GM18508 (cell line): ENCODE results near the gene CASP3.
A peak's percentile ranks its signal among the peaks of the same experiment; 100 is the strongest.
"Not testable (repeated sequence)": the region's sequence is repeated elsewhere in the genome, so short reads cannot be mapped to it uniquely, and the experiment has no call there.

Experiments used
- ATAC-seq: cut with Tn5 transposase; IDR thresholded peaks from one replicate; pipeline ENCODE4 v1.9.1; 2021; ENCODE audit warnings: moderate number of reproducible peaks; ENCODE audit not compliant: insufficient read depth, unreplicated experiment

The CASP3 gene

DNA sequence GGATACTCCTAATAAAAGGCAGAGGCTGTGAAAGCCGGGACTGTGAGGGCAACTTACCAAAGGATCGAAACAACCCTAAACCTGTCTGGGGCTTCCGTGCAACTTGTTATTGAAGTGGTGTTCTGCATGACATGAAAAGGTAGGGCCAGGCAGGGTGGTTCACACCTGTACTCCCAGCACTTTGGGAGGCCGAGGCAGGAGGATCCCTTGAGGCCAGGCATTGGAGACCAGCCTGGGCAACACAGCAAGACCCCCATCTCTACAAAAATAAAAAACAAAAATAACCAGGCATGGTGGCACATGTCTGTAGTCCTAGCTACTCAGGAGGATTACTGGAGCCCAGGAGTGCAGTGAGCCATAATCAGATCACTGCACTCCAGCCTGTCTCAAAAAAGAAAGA lies 12.3 kb downstream of the CASP3 start:
- no peak for ATAC-seq

DNA sequence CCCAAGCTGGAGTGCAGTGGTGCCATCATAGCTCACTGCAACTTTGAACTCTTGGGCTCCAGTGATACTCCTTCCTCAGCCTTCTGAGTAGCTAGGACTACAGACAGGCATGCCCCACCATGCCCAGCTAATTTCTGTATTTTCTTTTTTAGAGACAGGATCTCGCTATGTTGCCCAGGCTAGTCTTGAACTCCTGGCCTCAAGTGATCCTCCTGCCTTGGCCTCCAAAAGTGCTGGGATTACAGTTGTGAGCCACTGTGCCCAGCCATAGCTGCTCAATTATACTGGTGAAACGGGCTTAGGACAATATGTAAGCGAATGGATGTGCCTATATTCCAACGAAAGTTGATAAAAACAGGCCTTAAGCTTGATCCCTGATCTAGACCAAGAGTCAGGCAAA lies 13.1 kb downstream of the CASP3 start:
- ATAC-seq = no peak

DNA sequence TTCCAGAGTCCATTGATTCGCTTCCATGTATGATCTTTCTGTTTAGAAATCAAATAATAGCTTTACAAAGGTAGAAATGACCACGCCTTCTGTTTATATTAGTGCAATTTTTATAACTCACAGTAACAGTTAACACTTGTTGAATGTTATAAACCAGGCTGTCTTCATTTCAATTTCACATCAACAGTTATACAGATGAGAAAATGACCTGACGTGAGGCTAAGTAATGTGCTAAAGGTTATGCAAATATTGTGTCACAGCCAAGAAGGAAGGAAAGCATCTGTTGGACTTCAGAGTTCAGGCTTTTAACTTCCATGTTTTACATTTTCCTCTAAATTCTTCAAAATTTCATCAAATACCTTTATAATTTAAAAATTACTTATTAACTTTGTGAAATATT lies 13.9 kb downstream of the CASP3 start:
- no peak for ATAC-seq

DNA sequence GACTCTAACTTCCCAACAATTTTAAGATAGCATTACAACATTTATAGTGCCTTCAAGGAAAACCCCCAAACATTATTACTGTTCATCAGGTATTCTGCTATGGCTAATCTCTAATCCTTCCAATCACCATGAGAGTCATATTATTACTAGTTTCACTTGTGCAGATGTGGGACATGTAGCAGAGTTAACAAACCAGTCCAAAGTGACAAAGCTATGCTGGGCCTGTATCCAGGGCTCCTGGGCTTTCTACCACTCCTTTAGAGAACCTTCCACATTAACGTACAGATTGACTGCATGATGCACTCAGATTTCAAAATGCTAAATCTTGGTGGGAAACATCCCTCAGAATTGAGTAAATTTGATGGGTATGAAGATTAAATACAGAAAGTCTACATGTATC lies 16.4 kb downstream of the CASP3 start:
- no peak for ATAC-seq

DNA sequence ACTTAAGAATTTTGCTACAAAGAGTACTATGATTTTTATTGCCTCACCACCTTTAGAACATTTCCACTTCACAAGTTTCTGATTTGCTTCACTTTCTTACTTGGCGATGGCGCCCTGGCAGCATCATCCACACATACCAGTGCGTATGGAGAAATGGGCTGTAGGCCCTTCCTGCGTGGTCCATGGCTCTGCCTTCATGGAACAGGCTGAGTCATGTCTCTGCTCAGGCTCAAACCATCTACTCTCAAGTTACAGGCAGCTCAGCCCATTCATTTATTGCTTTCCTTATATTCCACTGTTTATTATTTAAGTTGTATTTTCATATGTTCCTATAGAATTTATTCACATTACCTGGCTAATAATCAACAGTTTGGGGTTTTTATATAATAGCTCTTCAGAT lies 21.1 kb downstream of the CASP3 start:
- ATAC-seq = no peak

DNA sequence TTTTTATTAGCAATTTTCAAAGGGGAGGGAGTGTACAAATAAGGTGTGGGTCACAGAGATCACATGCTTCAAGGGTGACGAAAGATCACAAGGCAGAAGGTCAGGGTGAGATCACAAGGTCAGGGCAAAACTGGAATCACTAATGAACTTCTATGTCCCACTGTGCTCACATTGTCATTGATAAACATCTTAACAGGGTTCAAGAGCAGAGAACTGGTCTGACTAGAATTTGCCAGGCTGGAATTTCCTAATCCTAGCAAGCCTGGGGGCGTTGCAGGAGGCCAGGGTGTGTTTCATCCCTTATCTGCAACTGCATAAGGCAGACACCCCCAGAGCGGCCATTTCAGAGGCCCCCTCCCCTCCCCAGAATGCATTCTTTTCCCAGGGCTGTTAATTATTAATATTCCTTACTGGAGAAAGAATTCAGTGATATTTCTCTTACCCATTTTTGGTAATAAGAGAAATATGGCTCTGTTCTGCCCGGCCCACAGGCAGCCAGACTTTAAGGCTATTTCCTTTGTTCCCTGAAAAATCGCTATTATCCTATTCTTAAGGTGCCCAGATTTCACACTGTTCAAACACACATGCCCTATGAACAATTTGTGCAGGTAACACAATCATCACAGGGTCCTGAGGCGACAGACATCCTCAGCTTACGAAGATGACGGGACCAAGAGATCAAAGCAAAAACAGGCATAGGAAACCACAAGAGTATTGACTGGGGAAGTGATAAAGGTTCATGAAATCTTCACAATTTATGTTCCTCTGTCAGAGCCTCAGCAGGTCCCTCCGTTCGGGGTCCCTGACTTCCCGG lies 23.3 kb downstream of the CASP3 start:
- not testable (repeated sequence) for ATAC-seq

DNA sequence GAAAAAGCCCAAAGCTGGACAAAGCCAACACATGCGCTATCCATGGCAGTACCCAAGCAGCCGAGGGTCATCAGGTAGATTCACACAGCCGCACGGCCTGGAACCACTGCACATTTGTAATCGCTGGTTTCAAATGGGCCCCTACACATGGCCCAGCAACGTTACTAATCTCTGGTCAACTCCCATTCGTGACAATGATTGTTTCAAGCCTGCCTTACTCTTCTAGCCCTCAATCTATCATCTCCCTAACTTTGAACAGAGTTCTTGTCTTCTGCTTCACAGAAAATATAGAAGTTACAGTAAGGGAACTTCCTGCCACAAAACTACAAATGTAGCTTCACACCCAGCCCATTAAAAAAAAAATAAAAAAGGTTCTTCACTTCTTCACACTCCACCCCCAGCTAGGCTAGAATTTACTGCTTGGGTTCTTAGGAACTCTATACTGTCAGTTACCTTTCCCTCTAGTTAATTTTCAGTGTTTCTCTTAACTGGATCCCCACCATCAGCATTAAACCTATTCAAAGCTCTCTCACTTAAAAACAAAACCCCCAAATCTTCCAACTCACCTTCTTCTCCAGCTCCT lies 24.2 kb downstream of the CASP3 start:
- no peak for ATAC-seq

DNA sequence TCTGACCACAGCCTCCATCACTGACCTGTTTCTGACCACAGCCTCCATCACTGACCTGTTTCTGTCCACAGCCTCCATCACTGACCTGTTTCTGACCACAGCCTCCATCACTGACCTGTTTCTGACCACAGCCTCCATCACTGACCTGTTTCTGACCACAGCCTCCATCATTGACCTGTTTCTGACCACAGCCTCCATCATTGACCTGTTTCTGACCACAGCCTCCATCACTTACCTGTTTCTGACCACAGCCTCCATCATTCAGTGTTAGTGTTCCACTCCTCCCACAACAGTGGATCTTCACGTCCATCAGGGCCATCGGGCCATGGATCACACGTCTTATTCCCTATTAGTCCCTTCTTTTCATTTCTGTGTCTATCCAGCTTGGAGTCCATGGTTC lies 24.7 kb downstream of the CASP3 start:
- ATAC-seq = not testable (repeated sequence)

DNA sequence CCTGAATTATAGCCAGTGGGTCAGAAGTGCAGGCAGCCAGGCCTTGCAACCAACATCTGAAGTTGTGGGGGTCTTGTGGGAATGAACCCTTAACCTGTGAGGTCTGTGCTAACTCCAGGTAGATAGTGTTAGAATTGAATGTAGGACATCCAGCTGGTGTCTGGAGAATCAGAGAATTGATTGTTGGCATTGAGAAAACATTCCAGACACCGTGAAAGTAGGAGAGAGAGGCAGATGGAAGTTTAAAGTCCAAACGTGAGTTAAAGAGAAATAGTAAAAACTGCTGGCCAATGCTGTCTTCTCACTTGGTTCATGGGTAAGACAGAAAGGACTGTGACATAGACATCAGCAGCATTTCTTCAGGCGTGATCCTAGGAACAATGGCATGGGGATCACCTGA lies 27.7 kb downstream of the CASP3 start:
- ATAC-seq = no peak

DNA sequence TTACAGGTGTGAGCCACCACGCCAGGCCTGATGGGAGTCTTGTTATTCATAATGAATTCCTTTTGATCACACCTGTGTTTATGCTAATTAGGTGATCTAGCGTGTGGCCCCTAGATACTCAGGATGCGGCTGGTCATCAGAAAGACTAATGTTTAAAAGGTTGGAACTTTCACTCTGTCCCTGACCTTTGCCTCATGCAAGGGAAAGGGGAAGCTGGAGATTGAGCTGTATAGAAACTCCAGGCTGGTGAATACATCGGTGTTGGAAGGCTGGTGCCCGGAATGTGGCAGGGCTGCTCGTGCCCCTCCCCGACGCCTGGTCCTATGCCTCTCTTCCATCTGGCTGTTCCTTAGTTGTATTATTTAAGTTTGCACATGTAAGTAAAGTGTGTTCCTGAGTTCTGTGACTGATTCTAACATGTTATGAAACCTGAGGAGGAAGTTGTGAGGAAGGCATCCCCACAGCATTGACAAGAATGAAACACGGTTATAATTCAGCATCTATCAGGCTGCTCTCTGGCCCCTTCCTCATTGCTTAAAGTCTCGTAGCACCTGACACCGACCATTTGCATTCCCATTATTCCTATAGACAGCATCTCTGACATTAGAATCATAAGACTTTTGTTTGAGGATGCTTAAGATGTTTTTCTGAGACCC lies 28.9 kb downstream of the CASP3 start:
- no peak for ATAC-seq

DNA sequence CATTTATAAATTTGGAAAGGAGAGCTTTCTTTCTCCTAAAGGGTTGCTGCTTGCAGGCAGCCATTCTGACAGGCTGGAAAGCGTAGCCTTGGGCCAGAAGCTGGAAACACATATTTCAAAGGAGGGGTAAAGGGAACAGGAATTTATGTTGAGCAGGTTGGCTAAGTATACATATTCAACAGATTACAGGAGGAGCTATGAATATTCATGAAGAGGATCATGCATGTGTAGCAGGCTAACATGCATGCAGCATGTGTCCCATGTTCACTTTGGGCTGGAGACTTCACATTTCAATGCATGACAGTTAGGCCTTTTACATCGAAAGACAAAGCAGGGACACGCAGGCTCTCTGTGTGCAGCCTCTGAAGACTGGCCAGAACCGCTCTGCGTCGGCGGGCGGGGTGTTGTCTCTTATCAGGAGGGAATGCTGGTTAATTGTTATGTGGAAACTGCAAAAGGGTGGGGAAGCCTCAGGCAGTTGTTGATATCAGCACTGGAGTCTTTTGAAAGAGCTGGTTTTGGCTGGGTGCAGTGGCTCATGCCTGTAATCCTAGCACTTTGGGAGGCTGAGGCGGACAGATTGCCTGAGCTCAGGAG lies 31.5 kb downstream of the CASP3 start:
- no peak for ATAC-seq

DNA sequence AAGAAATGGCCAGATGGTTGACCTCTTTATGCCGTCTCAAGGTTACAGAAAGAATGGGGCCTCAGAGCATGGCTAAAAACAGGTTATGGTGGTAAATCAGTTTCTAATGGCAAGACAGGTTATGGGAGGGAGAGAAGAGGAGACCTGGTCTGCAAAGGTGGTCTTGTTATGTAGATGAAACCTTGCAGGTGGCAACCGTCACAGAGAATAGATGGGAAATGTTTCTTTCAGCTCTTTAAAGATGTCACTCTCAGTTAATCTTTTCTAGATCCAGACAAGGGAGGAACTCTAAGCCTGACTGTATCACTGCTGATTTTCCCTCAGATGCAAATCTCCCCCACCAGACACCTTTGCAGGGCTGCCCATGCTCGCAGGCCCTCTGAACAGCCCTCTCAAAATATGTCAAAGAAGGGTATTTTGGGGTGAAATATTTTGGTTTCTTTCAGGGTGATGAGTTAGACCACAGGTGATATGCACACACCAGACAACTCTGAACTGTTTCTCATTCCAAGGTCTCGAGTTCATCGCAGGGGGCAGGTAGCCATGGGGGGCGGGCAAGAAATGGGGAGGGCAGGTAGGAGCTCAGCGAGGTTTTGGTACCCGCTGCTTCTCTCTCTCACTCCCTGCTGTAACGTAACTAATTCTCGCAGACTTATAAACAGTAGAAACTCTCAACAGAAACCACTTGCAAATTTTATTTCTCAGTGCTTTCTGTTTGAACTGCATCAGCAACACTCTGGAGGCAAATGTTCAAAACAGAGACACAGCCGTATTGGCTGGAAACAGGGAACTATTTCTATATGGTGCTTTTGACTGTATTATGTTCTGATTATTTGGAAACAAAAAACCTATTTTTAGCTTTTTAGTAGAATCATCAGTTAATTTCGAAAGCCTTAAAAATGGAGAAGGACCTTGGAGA lies 32.4 kb downstream of the CASP3 start:
- ATAC-seq = peak; percentile 58

DNA sequence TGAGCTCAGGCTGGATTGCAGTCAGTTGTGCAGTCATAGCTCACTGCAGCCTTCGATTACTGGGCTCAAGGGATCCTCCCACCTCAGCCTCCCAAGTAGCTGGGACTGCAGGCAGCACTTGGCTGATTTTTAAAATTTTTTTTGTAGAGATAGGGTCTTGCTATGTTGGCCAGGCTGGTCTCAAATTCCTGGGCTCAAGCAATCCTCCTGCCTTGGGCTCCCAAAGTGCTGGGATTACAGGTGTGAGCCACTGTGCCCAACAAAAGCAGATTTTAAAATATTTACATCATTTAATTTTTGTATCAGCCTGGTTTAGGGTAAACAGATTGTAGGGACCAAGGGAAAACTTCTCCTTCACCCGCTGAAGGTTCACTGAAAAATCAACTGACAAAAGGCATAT lies 33.1 kb downstream of the CASP3 start:
- ATAC-seq = not testable (repeated sequence)

DNA sequence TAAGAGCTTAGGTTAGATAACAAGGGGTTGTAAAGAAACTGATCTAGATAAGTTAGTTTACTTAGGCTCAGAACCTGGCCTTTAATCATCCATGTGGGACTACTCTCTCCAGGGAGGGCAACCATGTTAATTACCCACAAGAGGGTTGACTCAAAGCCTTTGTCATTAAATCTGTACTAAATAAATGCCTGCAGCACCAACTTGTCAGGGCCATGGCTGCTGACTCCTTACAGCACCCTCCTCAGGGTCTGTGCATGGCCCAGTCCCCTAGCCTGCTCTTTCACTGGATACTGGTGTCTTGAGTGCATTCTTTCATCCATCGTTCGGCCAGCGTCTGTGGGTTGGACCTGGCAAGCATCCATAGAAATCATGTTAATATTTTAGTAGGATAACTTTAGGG lies 34.7 kb downstream of the CASP3 start:
- ATAC-seq = no peak

DNA sequence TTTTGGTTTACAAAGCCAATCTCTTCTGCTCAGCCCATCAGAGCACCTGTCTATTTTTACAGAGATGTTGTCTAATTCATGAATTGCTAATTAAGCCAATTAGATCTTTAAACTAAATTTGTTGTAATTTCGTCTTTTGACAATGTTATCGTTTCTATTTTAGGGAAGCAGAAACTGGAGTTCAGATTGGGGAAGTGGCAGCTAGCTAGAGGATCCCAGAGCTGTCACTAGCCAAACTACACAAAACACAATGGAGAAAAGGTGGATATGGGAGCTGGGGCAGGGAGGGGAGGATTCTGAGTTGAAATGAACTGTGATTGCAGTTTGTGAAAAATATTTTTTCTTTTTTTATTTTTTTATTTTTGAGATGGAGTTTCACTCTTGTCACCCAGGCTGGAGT lies 35.8 kb downstream of the CASP3 start:
- ATAC-seq = no peak

DNA sequence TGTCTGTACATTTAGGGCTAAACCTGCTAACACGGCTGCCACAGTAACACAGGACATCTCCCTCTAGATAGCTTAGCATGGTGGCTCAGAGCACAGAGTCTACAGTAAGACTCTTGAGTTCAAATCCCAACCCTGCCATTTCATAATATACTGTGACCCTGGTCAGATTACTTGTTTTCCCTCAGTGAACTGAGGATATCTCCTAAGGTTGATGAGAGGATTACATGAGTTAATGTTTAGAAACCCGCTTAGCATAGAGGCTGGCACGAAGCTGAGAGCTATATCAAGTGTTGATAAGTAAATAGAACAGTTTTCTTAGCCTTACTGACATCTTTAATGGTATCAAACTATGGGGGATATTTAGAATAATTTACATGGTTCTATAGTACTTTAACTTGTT lies 37.2 kb downstream of the CASP3 start:
- no peak for ATAC-seq

DNA sequence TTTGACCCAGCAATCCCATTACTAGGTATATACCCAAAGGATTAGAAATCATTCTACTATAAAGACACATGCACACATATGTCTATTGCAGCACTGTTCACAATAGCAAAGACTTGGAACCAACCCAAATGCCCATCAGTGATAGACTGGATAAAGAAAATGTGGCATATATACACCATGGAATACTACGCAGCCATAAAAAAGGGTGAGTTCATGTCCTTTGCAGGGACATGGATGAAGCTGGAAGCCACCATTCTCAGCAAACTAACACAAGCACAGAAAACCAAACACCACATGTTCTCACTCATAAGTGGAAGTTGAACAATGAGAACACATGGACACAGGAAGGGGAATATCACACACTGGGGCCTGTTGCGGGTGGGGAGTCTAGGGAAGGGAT lies 41.8 kb downstream of the CASP3 start:
- not testable (repeated sequence) for ATAC-seq

DNA sequence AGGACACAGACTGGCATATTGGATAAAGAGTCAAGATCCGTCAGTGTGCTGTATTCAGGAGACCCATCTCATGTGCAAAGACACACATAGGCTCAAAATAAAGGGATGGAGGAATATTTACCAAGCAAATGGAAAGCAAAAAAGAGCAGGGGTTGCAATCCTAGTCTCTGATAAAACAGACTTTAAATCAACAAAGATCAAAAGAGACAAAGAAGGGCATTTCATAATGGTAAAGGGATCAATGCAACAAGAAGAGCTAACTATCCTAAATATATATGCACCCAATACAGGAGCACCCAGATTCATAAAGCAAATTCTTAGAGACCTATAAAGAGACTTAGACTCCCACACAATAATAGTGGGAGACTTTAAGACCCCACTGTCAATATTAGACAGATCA lies 46.4 kb downstream of the CASP3 start:
- ATAC-seq = not testable (repeated sequence)

DNA sequence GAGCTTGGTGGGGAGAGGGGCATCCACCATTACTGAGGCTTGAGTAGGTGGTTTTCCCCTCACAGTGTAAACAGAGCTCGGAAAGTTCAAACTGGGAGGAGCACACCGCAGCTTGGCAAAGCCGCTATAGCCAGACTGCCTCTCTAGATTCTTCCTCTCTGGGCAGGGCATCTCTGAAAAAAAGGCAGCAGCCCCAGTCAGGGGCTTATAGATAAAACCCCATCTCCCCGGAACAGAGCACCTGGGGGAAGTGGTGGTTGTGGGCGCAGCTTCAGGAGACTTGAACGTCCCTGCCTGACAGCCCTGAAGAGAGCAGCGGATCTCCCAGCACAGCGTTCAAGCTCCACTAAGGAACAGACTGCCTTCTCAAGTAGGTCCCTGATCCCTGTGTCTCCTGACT lies 48.3 kb downstream of the CASP3 start:
- ATAC-seq = not testable (repeated sequence)

DNA sequence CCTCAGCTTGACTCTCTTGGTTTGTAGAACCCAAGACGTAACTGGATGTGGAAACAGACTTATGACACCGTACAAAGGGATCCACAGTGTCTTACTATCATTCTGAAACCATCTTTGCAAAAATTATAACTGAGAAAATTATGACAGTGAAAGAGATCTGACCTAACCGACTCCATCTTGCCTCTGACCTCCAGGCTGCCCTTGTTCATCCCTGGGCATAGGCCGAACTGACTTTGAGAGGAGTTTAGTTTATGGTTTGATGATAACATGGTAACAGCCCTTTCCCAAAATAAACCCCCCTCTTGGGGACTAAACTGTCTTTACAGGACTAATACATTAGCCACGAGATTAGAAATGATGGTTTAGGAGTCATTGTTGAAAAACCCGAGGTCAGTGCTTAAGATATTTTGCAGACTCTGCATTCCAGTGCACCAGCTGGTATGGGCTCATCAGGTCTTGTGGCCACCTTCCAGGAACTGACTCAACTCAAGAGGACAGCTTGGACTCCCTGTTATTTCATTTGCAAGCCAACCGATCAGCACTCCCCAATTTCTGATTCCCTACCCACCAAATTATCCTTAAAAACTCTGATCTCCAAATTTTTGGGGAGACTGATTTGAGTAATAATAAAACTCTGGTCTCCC lies 49.6 kb downstream of the CASP3 start:
- no peak for ATAC-seq
